ENCODE measurements around the gene SDK1.

GRCh38 chr7:4123346-4123745 lies 822.3 kb downstream of the SDK1 start:
- no peak for TF ChIP-seq CTCF (IDR thresholded peaks at IDR 0.05)
- no peak for TF ChIP-seq POLR2A (IDR thresholded peaks at IDR 0.05)
